Measurements from ENCODE around the gene PPP1R37. TPM values are rescaled to one million over a fixed set of nuclear protein-coding genes. Genes with fewer than 3 reads are reported as not detected.

The PPP1R37 gene
- total and polyA plus RNA-seq, 2 of the 13 experiments (the other 11 are each of a cell fraction or from before 2014, with no cell fraction given), result 9.0 to 14.3 TPM

GRCh38 chr19:45154064-45154827 lies 61.3 kb downstream of the PPP1R37 start (continued):
- TF ChIP-seq LBX2 (CRISPR knock-in tag; IDR thresholded peaks at IDR 0.05; ENCODE audit: borderline replicate concordance) (no peak), SNAPC4 (CRISPR knock-in tag; IDR thresholded peaks at IDR 0.05) (no peak), AKNA (CRISPR knock-in tag; IDR thresholded peaks at IDR 0.05; ENCODE audit: borderline replicate concordance) (no peak), BRF2 (CRISPR knock-in tag; IDR thresholded peaks at IDR 0.05) (no peak), KLF9 (CRISPR knock-in tag; IDR thresholded peaks at IDR 0.05; ENCODE audit: low read depth) (no peak), ZNF292 (CRISPR knock-in tag; IDR thresholded peaks at IDR 0.05; ENCODE audit: borderline replicate concordance, low read depth) (0 out of 2 replicates have a peak, but pooled peaks have one; percentile 35), ESRRA (CRISPR knock-in tag; IDR thresholded peaks at IDR 0.05; ENCODE audit: low read depth) (peak; percentile 77; the same call in 1 of the 2 replicates), KLF16 (CRISPR knock-in tag; IDR thresholded peaks at IDR 0.05) (0 out of 4 replicates have a peak, but pooled peaks of 1 of the 2 experiments have one; percentile 26), ZFP91 (CRISPR knock-in tag; IDR thresholded peaks at IDR 0.05; ENCODE audit: borderline replicate concordance) (peak; percentile 66; the same call in 1 of the 2 replicates), ARID3A (IDR thresholded peaks at IDR 0.05; ENCODE audit: low read depth, low read length) (0 out of 2 replicates have a peak, but pooled peaks have one; percentile 29)

All from HepG2 (cell line).